Calu3 (cell line): ENCODE data around the gene TENM4. TPM values are rescaled to one million over a fixed set of nuclear protein-coding genes. Genes with fewer than 3 reads are reported as not detected.

ENCODE experiments used
- BruUV-seq: library from RNA; stranded (reverse); fragments of 400-500 nt; replicated peaks from 2 replicates; lab custom pipeline; 2021; lab: Mats Ljungman, UMichigan
- CTCF ChIA-PET: fragments of 300-600 bp; sonication (Branson Sonifier 250); formaldehyde crosslinking; loops from one replicate; lab custom pipeline; 2022; ENCODE audit warnings: antibody characterized with exemption; lab: Charles Lee
- DNase-seq: peaks from one replicate; pipeline ENCODE4 v3.0.0; 2022
- H3K27ac Mint-ChIP-seq: one replicate; pipeline ENCODE4 v1.8.0; 2022; ENCODE audit warnings: mixed read lengths; ENCODE audit not compliant: unreplicated experiment
- H3K27me3 Mint-ChIP-seq: one replicate; pipeline ENCODE4 v1.8.0; 2022; ENCODE audit warnings: mixed read lengths; ENCODE audit not compliant: unreplicated experiment
- H3K36me3 Mint-ChIP-seq: one replicate; pipeline ENCODE4 v1.8.0; 2022; ENCODE audit warnings: mild to moderate bottlenecking, moderate library complexity, mixed read lengths; ENCODE audit not compliant: insufficient read depth, unreplicated experiment
- H3K4me1 Mint-ChIP-seq: one replicate; pipeline ENCODE4 v1.8.0; 2022; ENCODE audit warnings: mild to moderate bottlenecking, low read depth, mixed read lengths; ENCODE audit not compliant: unreplicated experiment
- H3K4me3 Mint-ChIP-seq: one replicate; pipeline ENCODE4 v1.8.0; 2022; ENCODE audit warnings: mild to moderate bottlenecking, low read depth, moderate library complexity, mixed read lengths; ENCODE audit not compliant: unreplicated experiment
- H3K9me3 Mint-ChIP-seq: one replicate; pipeline ENCODE4 v1.8.0; 2022; ENCODE audit warnings: low read depth, mixed read lengths; ENCODE audit not compliant: unreplicated experiment
- intact Hi-C: fragments of 100-400 bp; cut with micrococcal nuclease; formaldehyde crosslinking; loops from one replicate; pipeline ENCODE4 v1.10.0; 2022; ENCODE audit not compliant: unreplicated experiment
- total RNA-seq: library from RNA; stranded (reverse); gene quantifications from 2 replicates; pipeline ENCODE4 v1.2.3, GENCODE V29; 2022
- TF ChIP-seq, protein P1 (sequence below): fragments of 200-600 bp; IDR thresholded peaks from one replicate; pipeline ENCODE4 v1.8.0; 2022; ENCODE audit warnings: antibody characterized with exemption; ENCODE audit not compliant: unreplicated experiment

Gene TENM4
- total RNA-seq, 1 experiment from 2014 or later, result not detected

DNA sequence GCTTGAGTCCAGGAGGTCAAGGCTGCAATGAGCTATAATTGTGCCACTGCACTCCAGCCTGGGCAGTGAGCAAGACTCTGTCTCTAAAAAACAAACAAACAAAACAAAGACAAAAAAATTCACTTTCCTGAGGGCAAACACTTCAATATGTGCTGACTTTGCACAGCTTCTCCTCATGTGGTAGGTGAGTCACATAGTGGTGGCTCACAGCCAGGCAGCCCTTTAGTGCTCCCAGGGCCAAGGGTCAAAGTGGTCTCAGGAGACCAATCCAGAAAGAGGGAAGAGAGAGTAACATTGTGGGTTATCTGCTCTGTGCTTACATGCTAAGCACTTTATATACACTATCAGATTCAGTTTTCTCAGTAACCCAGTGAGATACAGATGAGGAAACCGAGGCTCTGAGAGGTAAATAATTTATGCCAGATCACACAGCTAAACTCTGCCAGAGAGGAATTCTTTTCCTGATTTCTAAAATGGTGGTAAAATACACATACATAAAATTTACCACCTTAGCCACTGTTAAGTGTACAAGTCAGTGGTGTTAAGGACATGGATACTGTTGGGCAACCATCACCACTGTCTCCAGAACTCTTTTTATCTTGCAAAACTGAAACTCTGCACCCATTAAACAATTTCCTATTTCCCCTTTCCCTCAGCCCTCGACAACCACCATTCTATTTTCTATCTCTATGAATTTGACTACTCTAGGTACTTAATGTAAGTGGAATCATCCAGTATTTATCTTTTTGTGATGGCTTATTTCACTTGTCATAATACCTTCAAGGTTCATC is 634.4 kb downstream of the TENM4 start:
- H3K27me3 Mint-ChIP-seq, result peaks cover 13% of the 10 kb centered on the region
- CTCF ChIA-PET, result no interaction called here
- intact Hi-C loops, result no loop called here
- TF ChIP-seq, protein P1, sequence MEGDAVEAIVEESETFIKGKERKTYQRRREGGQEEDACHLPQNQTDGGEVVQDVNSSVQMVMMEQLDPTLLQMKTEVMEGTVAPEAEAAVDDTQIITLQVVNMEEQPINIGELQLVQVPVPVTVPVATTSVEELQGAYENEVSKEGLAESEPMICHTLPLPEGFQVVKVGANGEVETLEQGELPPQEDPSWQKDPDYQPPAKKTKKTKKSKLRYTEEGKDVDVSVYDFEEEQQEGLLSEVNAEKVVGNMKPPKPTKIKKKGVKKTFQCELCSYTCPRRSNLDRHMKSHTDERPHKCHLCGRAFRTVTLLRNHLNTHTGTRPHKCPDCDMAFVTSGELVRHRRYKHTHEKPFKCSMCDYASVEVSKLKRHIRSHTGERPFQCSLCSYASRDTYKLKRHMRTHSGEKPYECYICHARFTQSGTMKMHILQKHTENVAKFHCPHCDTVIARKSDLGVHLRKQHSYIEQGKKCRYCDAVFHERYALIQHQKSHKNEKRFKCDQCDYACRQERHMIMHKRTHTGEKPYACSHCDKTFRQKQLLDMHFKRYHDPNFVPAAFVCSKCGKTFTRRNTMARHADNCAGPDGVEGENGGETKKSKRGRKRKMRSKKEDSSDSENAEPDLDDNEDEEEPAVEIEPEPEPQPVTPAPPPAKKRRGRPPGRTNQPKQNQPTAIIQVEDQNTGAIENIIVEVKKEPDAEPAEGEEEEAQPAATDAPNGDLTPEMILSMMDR, result no peak
- H3K9me3 Mint-ChIP-seq, result no peaks in the 10 kb centered on the region
- no TSS peak for BruUV-seq
- no peak for DNase-seq
- H3K4me1 Mint-ChIP-seq, result peaks cover 1% of the 10 kb centered on the region
- no peak overlapping the region for H3K27ac Mint-ChIP-seq
- H3K36me3 Mint-ChIP-seq, result no peaks in the 10 kb centered on the region
- no peak overlapping the region for H3K4me3 Mint-ChIP-seq

DNA sequence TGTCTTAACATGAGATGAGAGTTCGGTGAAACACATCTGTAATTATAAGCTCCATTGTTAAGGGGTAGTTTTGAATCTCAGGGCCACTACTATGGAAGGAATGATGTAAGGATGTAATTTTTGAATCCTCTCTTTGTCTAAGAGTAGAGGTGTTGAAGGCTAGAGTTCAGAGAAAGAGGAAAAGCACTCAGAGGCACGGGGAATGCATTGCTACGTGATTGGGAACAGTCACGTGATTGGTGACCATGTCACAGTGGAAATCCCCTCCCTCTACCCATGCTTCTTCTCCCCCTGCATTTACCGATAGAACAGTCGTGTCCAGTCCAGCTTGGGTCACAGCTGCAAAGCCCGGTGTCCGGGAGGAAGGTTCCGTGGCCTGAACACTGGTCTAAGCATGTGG is 635.8 kb downstream of the TENM4 start:
- Mint-ChIP-seq H3K9me3 (no peaks in the 10 kb centered on the region), H3K4me3 (no peak overlapping the region), H3K27me3 (peaks cover 26% of the 10 kb centered on the region), H3K27ac (no peak overlapping the region), H3K4me1 (peaks cover 13% of the 10 kb centered on the region), H3K36me3 (no peaks in the 10 kb centered on the region)
- CTCF ChIA-PET, result no interaction called here
- TF ChIP-seq, protein P1, result no peak
- no TSS peak for BruUV-seq
- DNase-seq, result no peak
- intact Hi-C loops, result no loop called here

DNA sequence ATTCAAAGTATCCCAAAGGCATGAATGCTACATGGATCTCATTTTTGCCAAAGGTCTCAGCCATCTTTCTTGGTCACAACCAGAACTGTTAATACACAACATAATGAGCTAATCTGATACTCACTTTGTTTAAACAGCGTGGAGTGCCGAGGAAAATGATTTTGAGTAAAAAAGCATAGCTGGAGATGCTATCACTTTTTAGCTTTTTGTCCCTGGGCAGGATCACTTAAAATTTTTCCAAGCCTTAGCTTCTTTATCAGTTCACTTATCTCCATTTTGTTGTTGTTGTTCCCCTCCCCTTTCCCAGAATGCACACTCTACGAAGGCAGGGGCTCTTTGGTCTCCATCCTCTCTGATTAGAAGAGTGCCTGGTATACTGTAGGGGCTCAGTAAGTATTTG is 636.8 kb downstream of the TENM4 start:
- H3K27ac Mint-ChIP-seq, result no peak overlapping the region
- H3K36me3 Mint-ChIP-seq, result no peaks in the 10 kb centered on the region
- TF ChIP-seq, protein P1, result no peak
- DNase-seq, result no peak
- no peaks in the 10 kb centered on the region for H3K9me3 Mint-ChIP-seq
- H3K27me3 Mint-ChIP-seq, result peaks cover 26% of the 10 kb centered on the region
- intact Hi-C loops, result no loop called here
- no TSS peak for BruUV-seq
- H3K4me1 Mint-ChIP-seq, result peaks cover 13% of the 10 kb centered on the region
- H3K4me3 Mint-ChIP-seq, result no peak overlapping the region
- CTCF ChIA-PET, result no interaction called here

DNA sequence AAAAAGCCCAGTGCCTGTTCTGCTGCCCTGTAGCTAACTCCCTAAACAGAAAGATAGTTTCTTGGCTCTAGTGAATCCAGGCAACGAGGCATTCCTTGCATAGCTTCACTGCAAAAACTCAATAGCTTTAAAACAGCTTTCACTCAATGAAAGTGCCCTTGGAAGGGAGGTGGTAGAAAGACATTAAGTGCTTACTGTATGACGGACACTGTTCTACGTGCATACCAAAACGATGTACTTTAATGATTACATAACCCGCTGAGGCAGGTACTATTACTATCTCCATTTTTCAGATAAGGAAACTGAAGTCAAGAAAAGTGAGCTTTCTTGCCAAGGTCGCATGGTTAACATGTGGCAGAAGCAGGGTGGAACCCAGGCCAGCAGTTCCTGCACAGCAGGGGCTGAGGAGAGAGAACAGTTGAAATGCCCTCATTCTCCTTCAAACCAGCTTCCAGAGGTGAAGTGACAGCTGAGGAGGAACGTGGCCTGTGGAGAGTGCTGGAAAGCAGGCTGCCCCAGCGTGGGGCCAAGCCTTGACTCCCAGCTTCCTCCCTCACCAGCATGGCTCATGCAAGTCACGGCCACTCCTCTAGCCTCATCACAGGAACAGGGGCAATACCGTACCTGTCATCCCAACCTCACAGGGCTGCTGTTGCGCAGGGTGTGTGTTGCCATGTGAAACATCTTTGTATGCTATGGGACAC is 638.6 kb downstream of the TENM4 start:
- H3K36me3 Mint-ChIP-seq, result no peaks in the 10 kb centered on the region
- no TSS peak for BruUV-seq
- TF ChIP-seq, protein P1, result no peak
- peaks cover 13% of the 10 kb centered on the region for H3K4me1 Mint-ChIP-seq
- peaks cover 25% of the 10 kb centered on the region for H3K27me3 Mint-ChIP-seq
- no peak overlapping the region for H3K27ac Mint-ChIP-seq
- no peak for DNase-seq
- no peak overlapping the region for H3K4me3 Mint-ChIP-seq
- CTCF ChIA-PET, result interaction anchor here (0.6 to 7.3 kb wide), 4 partner anchors 43 to 158 kb away, joined by 3 to 39 read pairs (median 6); no protein-coding TSS in a partner anchor
- intact Hi-C loops, result no loop called here
- no peaks in the 10 kb centered on the region for H3K9me3 Mint-ChIP-seq
